Spleen (tissue), 11 donors: ENCODE measurements around the gene ERBB3. TPM values are rescaled to one million over a fixed set of nuclear protein-coding genes. Genes with fewer than 3 reads are reported as not detected.
A peak's percentile ranks its signal among the peaks of the same experiment; 100 is the strongest.

Experiments used
- DNase-seq: peaks from one replicate; pipeline ENCODE4 v3.0.0-alpha.2; 2020
- H3K27ac ChIP-seq, 8 donors: fragments of 200-600 bp; sonication (generic) in 7 of 8; 1 replicate in 4 of 8; 2 replicates in 4 of 8; pipeline versions ENCODE4 v1.5.0 to v1.8.0; 2016 to 2021; ENCODE audit warnings: inconsistent platforms in 4 of 8, mild to moderate bottlenecking in 4 of 8, moderate library complexity in 1 of 8
- H3K27me3 ChIP-seq, 7 donors: fragments of 200-600 bp; sonication (generic) in 6 of 7; replicated peaks in 1 of 7; 1 replicate in 4 of 7; 2 replicates in 3 of 7; pipeline versions ENCODE4 v1.5.0 to v1.8.0; 2016 to 2021; ENCODE audit warnings: inconsistent platforms in 3 of 7, mild to moderate bottlenecking in 1 of 7
- H3K36me3 ChIP-seq, 6 donors: fragments of 200-600 bp; sonication (generic) in 5 of 6; 1 replicate in 4 of 6; 2 replicates in 2 of 6; pipeline versions ENCODE4 v1.5.0 to v1.8.0; 2016 to 2021; ENCODE audit warnings: inconsistent platforms in 2 of 6
- H3K4me1 ChIP-seq, 6 donors: fragments of 200-600 bp; sonication (generic) in 5 of 6; 1 replicate in 3 of 6; 2 replicates in 3 of 6; pipeline versions ENCODE4 v1.5.0 to v1.8.0; 2016 to 2021; ENCODE audit warnings: inconsistent platforms in 3 of 6
- H3K4me3 ChIP-seq, 8 donors: fragments of 200-600 bp; sonication (generic) in 7 of 8; 1 replicate in 4 of 8; 2 replicates in 4 of 8; pipeline versions ENCODE4 v1.5.0 to v1.8.0; 2016 to 2021; ENCODE audit warnings: inconsistent platforms in 4 of 8, mild to moderate bottlenecking in 4 of 8, moderate library complexity in 2 of 8
- H3K9me3 ChIP-seq, 8 donors: fragments of 200-600 bp; sonication (generic) in 7 of 8; 1 replicate in 4 of 8; 2 replicates in 4 of 8; pipeline versions ENCODE4 v1.5.0 to v1.8.0; 2016 to 2021; ENCODE audit warnings: inconsistent platforms in 4 of 8
- CTCF ChIP-seq, 11 experiments: fragments of 200-600 bp in 7 of 11; fragments of 450-650 bp in 4 of 11; sonication (generic) in 4 of 11; IDR thresholded peaks in 8 of 11; conservative IDR thresholded peaks in 3 of 11; 1 replicate in 7 of 11; 2 replicates in 4 of 11; pipeline versions ENCODE4 v1.4.0 to v1.8.0; 2016 to 2021; ENCODE audit warnings: antibody characterized with exemption in 11 of 11, inconsistent platforms in 4 of 11, mild to moderate bottlenecking in 1 of 11
- POLR2A ChIP-seq, 3 donors: fragments of 450-650 bp; IDR thresholded peaks; one replicate each; pipeline ENCODE4 v1.5.1; 2017; ENCODE audit warnings: antibody characterized with exemption in 3 of 3, mild to moderate bottlenecking in 1 of 3
- POLR2AphosphoS5 ChIP-seq, 3 donors: sonication (generic); formaldehyde crosslinking; IDR thresholded peaks; one replicate each; pipeline ENCODE4 v1.5.1; 2017; ENCODE audit warnings: antibody characterized with exemption in 3 of 3
- WGBS, 5 donors: extraction: QIAGEN DNeasy Blood & Tissue Kit in 3 of 5; methylation state at CpG; one replicate each; pipeline versions ENCODE4 v1.1.5 to v1.1.7; 2013 to 2018; 5-methylcytosine and 5-hydroxymethylcytosine counted together
- intact Hi-C: fragments of 100-400 bp; cut with DNase I; formaldehyde crosslinking; loops from one replicate; pipeline ENCODE4 v1.15.0; 2023; ENCODE audit warnings: low total_unique reads
- polyA plus RNA-seq, 3 donors: library from polyadenylated mRNA; stranded (reverse); fragments of 200-250 nt; gene quantifications; one replicate each; pipeline ENCODE4 v1.2.1, GENCODE V29; 2013
- total RNA-seq, 7 donors: library from RNA; depleted of rRNA in 3 of 7; stranded (reverse); fragments of >200 nt in 3 of 7; fragmentation: NEBNext Ultra II Directional in 4 of 7; extraction: Animal tissue kit (Norgen Biotek cat#: 25700) in 4 of 7; gene quantifications; one replicate each; pipeline versions ENCODE4 v1.1.0 to v1.2.1, GENCODE V29; 2016 to 2021
- donor health status: healthy with polysubstance abuse.
- donor health status: DM: no; HTN: no; CAD: no; lungs with moderate emphysema.
- donor health status: DM: no; HTN: no; CAD: no.
- donor health status: Bipolar disorder and iron deficiency.
- donor health status: healthy.
- donor health status: DM: no; HTN: no; CAD: no.
- donor health status: DM: yes; HTN: yes; CAD: no.

ERBB3 gene
- total and polyA plus RNA-seq, 10 donors = 0.17 to 2.0 (median 0.63) TPM; not detected in 3

- Histone ChIP-seq H3K4me3 (peak overlapping the region; percentile 52 to 86 (median 59)), H3K36me3 (peaks cover 0 to 8% (median 0%) of the 10 kb centered on the region in 6 donors), H3K27me3 (no peaks in the 10 kb centered on the region), H3K4me1 (peaks cover 13 to 61% (median 43%) of the 10 kb centered on the region in 6 donors), H3K27ac (peak overlapping the region; percentile 96 to 98 (median 98)), H3K9me3 (no peaks in the 10 kb centered on the region)
- intact Hi-C loops = no loop called here
- DNase-seq = peak; percentile 88
- WGBS, 5 donors = 6 to 10% (median 7%) methylated on average over 12 of the region's 12 CpGs
- TF ChIP-seq POLR2AphosphoS5 (IDR thresholded peaks at IDR 0.05) (peak in 1 of 3 donors; percentile 17), CTCF (IDR thresholded peaks at IDR 0.05 in 8 of 11, conservative IDR thresholded peaks at IDR 0.05 in 3 of 11) (peak in 10 of 11 experiments; percentile 38 to 66 (median 54)), POLR2A (IDR thresholded peaks at IDR 0.05) (no peak)
Observed at GRCh38 chr12:56151672-56152131, 71.7 kb downstream of the ERBB3 start.

GRCh38 chr12:56152132-56152755 is 72.3 kb downstream of the ERBB3 start, which contains the start of gene MYL6B:
MYL6B (plus strand) TSS chr12:56152587; CDS start chr12:56153919, 1,332 bp downstream.
- Histone ChIP-seq H3K4me1 (peaks cover 12 to 61% (median 43%) of the 10 kb centered on the region in 6 donors), H3K36me3 (peaks cover 0 to 8% (median 0%) of the 10 kb centered on the region in 6 donors), H3K4me3 (peak within 1 kb of the TSS; percentile 52 to 86 (median 59)), H3K27ac (peak within 1 kb of the TSS; percentile 96 to 98 (median 98)), H3K27me3 (no peaks in the 10 kb centered on the region), H3K9me3 (no peaks in the 10 kb centered on the region)
- 0 to 1% (median 1%) methylated on average over 23 to 37 of the region's 37 CpGs for WGBS, 5 donors
- peak; percentile 98 for DNase-seq
- no peak for TF ChIP-seq CTCF (IDR thresholded peaks at IDR 0.05 in 8 of 11, conservative IDR thresholded peaks at IDR 0.05 in 3 of 11)
- peak; percentile 95 to 97 (median 95) for TF ChIP-seq POLR2AphosphoS5 (IDR thresholded peaks at IDR 0.05)
- peak in 1 of 3 donors; percentile 50 for TF ChIP-seq POLR2A (IDR thresholded peaks at IDR 0.05)
- intact Hi-C loops = no loop called here

Other genes with a start within 250 kb of the ERBB3 start
- 100 to 1,000 TPM in 1 of 7 donors, 10 to 100 TPM in 6; 28.1 to 100 (median 72.2) TPM for gene MMP19, start 237.2 kb upstream of the ERBB3 start, total RNA-seq
- gene MMP19, start 237.2 kb upstream of the ERBB3 start, polyA plus RNA-seq = 10 to 100 TPM in 2 of 3 donors, 1 to 10 TPM in 1; 7.9 to 13.7 (median 10.5) TPM
- 10 to 100 TPM; 26.7 to 40.7 (median 36.6) TPM for gene PYM1, start 152.3 kb upstream of the ERBB3 start, total RNA-seq
- 10 to 100 TPM; 48.3 to 54.0 (median 51.2) TPM for gene PYM1, start 152.3 kb upstream of the ERBB3 start, polyA plus RNA-seq
- gene DGKA, start 149.0 kb upstream of the ERBB3 start, total RNA-seq = 100 to 1,000 TPM; 132 to 261 (median 197) TPM
- gene DGKA, start 149.0 kb upstream of the ERBB3 start, polyA plus RNA-seq = 100 to 1,000 TPM in 2 of 3 donors, 10 to 100 TPM in 1; 73.8 to 136 (median 105) TPM
- gene PMEL, start 114.1 kb upstream of the ERBB3 start, total RNA-seq = 1 to 10 TPM in 3 of 7 donors, under 1 TPM in 4; 0.44 to 1.6 (median 0.85) TPM
- under 1 TPM; 0.15 to 0.50 (median 0.29) TPM for gene PMEL, start 114.1 kb upstream of the ERBB3 start, polyA plus RNA-seq
- 10 to 100 TPM; 21.4 to 46.6 (median 30.9) TPM for gene CDK2, start 113.3 kb upstream of the ERBB3 start, total RNA-seq
- gene CDK2, start 113.3 kb upstream of the ERBB3 start, polyA plus RNA-seq = 10 to 100 TPM; 11.9 to 16.2 (median 12.9) TPM
- gene RAB5B, start 106.1 kb upstream of the ERBB3 start, total RNA-seq = 100 to 1,000 TPM in 1 of 7 donors, 10 to 100 TPM in 6; 70.5 to 101 (median 94.4) TPM
- 10 to 100 TPM; 30.9 to 48.4 (median 35.1) TPM for gene RAB5B, start 106.1 kb upstream of the ERBB3 start, polyA plus RNA-seq
- gene SUOX, start 82.9 kb upstream of the ERBB3 start, total RNA-seq = 10 to 100 TPM; 13.1 to 29.1 (median 19.8) TPM
- 1 to 10 TPM; 6.0 to 8.1 (median 6.1) TPM for gene SUOX, start 82.9 kb upstream of the ERBB3 start, polyA plus RNA-seq
- 1 to 10 TPM; 3.1 to 9.3 (median 6.2) TPM for gene IKZF4, start 59.1 kb upstream of the ERBB3 start, total RNA-seq
- 1 to 10 TPM in 2 of 3 donors, under 1 TPM in 1; 0.80 to 1.6 (median 1.4) TPM for gene IKZF4, start 59.1 kb upstream of the ERBB3 start, polyA plus RNA-seq
- 100 to 1,000 TPM in 3 of 7 donors, 10 to 100 TPM in 4; 15.3 to 674 (median 76.8) TPM for gene RPS26, start 38.2 kb upstream of the ERBB3 start, total RNA-seq
- gene RPS26, start 38.2 kb upstream of the ERBB3 start, polyA plus RNA-seq = 1,000 to 10,000 TPM; 1,592 to 2,958 (median 1,751) TPM
- gene PA2G4, start 24.4 kb downstream of the ERBB3 start, total RNA-seq = 10 to 100 TPM; 70.5 to 92.8 (median 78.0) TPM
- 10 to 100 TPM; 52.8 to 74.1 (median 71.0) TPM for gene PA2G4, start 24.4 kb downstream of the ERBB3 start, polyA plus RNA-seq
- gene RPL41, start 36.5 kb downstream of the ERBB3 start, total RNA-seq = 1,000 to 10,000 TPM; 2,138 to 3,021 (median 2,534) TPM
- 1,000 to 10,000 TPM; 7,053 to 9,352 (median 7,491) TPM for gene RPL41, start 36.5 kb downstream of the ERBB3 start, polyA plus RNA-seq
- gene ZC3H10, start 38.1 kb downstream of the ERBB3 start, total RNA-seq = 10 to 100 TPM in 4 of 7 donors, 1 to 10 TPM in 3; 7.4 to 13.6 (median 10.5) TPM
- gene ZC3H10, start 38.1 kb downstream of the ERBB3 start, polyA plus RNA-seq = 1 to 10 TPM; 1.5 to 4.0 (median 2.5) TPM
- gene ESYT1, start 48.1 kb downstream of the ERBB3 start, total RNA-seq = 100 to 1,000 TPM in 6 of 7 donors, 10 to 100 TPM in 1; 89.0 to 112 (median 107) TPM
- 10 to 100 TPM; 20.2 to 39.8 (median 33.2) TPM for gene ESYT1, start 48.1 kb downstream of the ERBB3 start, polyA plus RNA-seq
- 100 to 1,000 TPM in 1 of 7 donors, 10 to 100 TPM in 6; 17.1 to 101 (median 35.7) TPM for gene MYL6B, start 72.4 kb downstream of the ERBB3 start, total RNA-seq
- gene MYL6B, start 72.4 kb downstream of the ERBB3 start, polyA plus RNA-seq = 10 to 100 TPM; 50.1 to 69.1 (median 57.0) TPM
- gene MYL6, start 78.2 kb downstream of the ERBB3 start, total RNA-seq = 1,000 to 10,000 TPM; 1,063 to 1,656 (median 1,218) TPM
- 1,000 to 10,000 TPM; 1,480 to 3,098 (median 2,131) TPM for gene MYL6, start 78.2 kb downstream of the ERBB3 start, polyA plus RNA-seq
- 100 to 1,000 TPM in 4 of 7 donors, 10 to 100 TPM in 3; 73.7 to 121 (median 101) TPM for gene SMARCC2, start 109.3 kb downstream of the ERBB3 start, total RNA-seq
- 10 to 100 TPM in 1 of 3 donors, 1 to 10 TPM in 2; 8.5 to 24.7 (median 9.4) TPM for gene SMARCC2, start 109.3 kb downstream of the ERBB3 start, polyA plus RNA-seq
- gene RNF41, start 141.8 kb downstream of the ERBB3 start, total RNA-seq = 10 to 100 TPM; 38.5 to 56.1 (median 47.6) TPM
- gene RNF41, start 141.8 kb downstream of the ERBB3 start, polyA plus RNA-seq = 10 to 100 TPM; 13.2 to 21.0 (median 15.8) TPM
- gene NABP2, start 144.2 kb downstream of the ERBB3 start, total RNA-seq = 10 to 100 TPM; 13.4 to 21.3 (median 18.4) TPM
- 10 to 100 TPM; 19.7 to 24.6 (median 23.1) TPM for gene NABP2, start 144.2 kb downstream of the ERBB3 start, polyA plus RNA-seq
- gene SLC39A5, start 149.9 kb downstream of the ERBB3 start, total RNA-seq = 1 to 10 TPM in 1 of 7 donors, under 1 TPM in 2, not detected in 4; 0.44 to 1.3 (median 0.92) TPM
- under 1 TPM; 0.18 to 0.63 (median 0.22) TPM for gene SLC39A5, start 149.9 kb downstream of the ERBB3 start, polyA plus RNA-seq
- 10 to 100 TPM; 16.6 to 35.2 (median 27.5) TPM for gene ANKRD52, start 178.2 kb downstream of the ERBB3 start, total RNA-seq
- gene ANKRD52, start 178.2 kb downstream of the ERBB3 start, polyA plus RNA-seq = 1 to 10 TPM; 2.2 to 9.5 (median 2.8) TPM
- gene COQ10A, start 186.8 kb downstream of the ERBB3 start, total RNA-seq = 10 to 100 TPM; 13.9 to 37.3 (median 19.6) TPM
- gene COQ10A, start 186.8 kb downstream of the ERBB3 start, polyA plus RNA-seq = 10 to 100 TPM; 18.7 to 32.7 (median 21.9) TPM
- 100 to 1,000 TPM; 115 to 141 (median 132) TPM for gene CS, start 220.2 kb downstream of the ERBB3 start, total RNA-seq
- 10 to 100 TPM; 35.6 to 45.8 (median 36.6) TPM for gene CS, start 220.2 kb downstream of the ERBB3 start, polyA plus RNA-seq
- gene CNPY2, start 235.8 kb downstream of the ERBB3 start, total RNA-seq = 10 to 100 TPM; 63.0 to 79.7 (median 71.9) TPM
- 10 to 100 TPM; 81.9 to 86.9 (median 86.7) TPM for gene CNPY2, start 235.8 kb downstream of the ERBB3 start, polyA plus RNA-seq